Fibroblast of lung (primary cell): ENCODE results near the gene NCKAP5. TPM values are rescaled to one million over a fixed set of nuclear protein-coding genes. Genes with fewer than 3 reads are reported as not detected.

Experiments
- DNase-seq, 2 donors: peaks; one replicate each; pipeline versions ENCODE4 v3.0.0 to v3.0.0-alpha.2; 2010; ENCODE audit warnings: low read depth in 2 of 2
- H2AFZ ChIP-seq: 2 replicates; pipeline ENCODE4 v1.5.1; 2012; ENCODE audit warnings: low read length, control low read depth, inconsistent platforms
- H3K27ac ChIP-seq: 2 replicates; pipeline ENCODE4 v1.5.1; 2011; ENCODE audit warnings: low read length, control low read depth; ENCODE audit not compliant: insufficient read depth
- H3K27me3 ChIP-seq: 2 replicates; pipeline ENCODE4 v1.5.1; 2011; ENCODE audit warnings: mild to moderate bottlenecking, low read length; ENCODE audit not compliant: control insufficient read depth, insufficient read depth
- H3K36me3 ChIP-seq: 2 replicates; pipeline ENCODE4 v1.5.1; 2011; ENCODE audit warnings: low read length; ENCODE audit not compliant: control insufficient read depth, insufficient read depth
- H3K4me1 ChIP-seq: 2 replicates; pipeline ENCODE4 v1.5.1; 2011; ENCODE audit warnings: low read length; ENCODE audit not compliant: control insufficient read depth, insufficient read depth; ENCODE audit errors: extremely low read depth
- H3K4me2 ChIP-seq: 2 replicates; pipeline ENCODE4 v1.5.1; 2011; ENCODE audit warnings: low read length, control low read depth; ENCODE audit not compliant: insufficient read depth; ENCODE audit errors: extremely low read depth
- H3K4me3 ChIP-seq, 4 experiments: fragments of 200-600 bp in 1 of 4; sonication (generic) in 1 of 4; replicated peaks in 1 of 4; 2 replicates each; pipeline ENCODE4 v1.5.1; 2011 to 2016; ENCODE audit warnings: low read length in 4 of 4, low read depth in 3 of 4, mild to moderate bottlenecking in 3 of 4, control low read depth in 2 of 4, inconsistent platforms in 1 of 4, mixed read lengths in 1 of 4; ENCODE audit not compliant: insufficient read depth in 1 of 4; ENCODE audit errors: control extremely low read depth in 1 of 4
- H3K79me2 ChIP-seq: 2 replicates; pipeline ENCODE4 v1.5.1; 2012; ENCODE audit warnings: mild to moderate bottlenecking, low read length, inconsistent platforms; ENCODE audit not compliant: control insufficient read depth, insufficient read depth
- H3K9ac ChIP-seq: 2 replicates; pipeline ENCODE4 v1.5.1; 2011; ENCODE audit warnings: mild to moderate bottlenecking, low read length, control low read depth; ENCODE audit not compliant: insufficient read depth
- H3K9me3 ChIP-seq: 2 replicates; pipeline ENCODE4 v1.5.1; 2012; ENCODE audit warnings: low read depth, low read length; ENCODE audit not compliant: control insufficient read depth, insufficient read depth
- H4K20me1 ChIP-seq: 2 replicates; pipeline ENCODE4 v1.5.1; 2011; ENCODE audit warnings: low read length; ENCODE audit not compliant: control insufficient read depth, insufficient read depth; ENCODE audit errors: extremely low read depth
- CTCF ChIP-seq, 2 donors: IDR thresholded peaks in 1 of 2; conservative IDR thresholded peaks in 1 of 2; 1 replicate in 1 of 2; 2 replicates in 1 of 2; pipeline ENCODE4 v1.5.1; 2011 to 2012; ENCODE audit warnings: low read length in 2 of 2, control low read depth in 1 of 2, inconsistent platforms in 1 of 2, low read depth in 1 of 2, mild to moderate bottlenecking in 1 of 2
- EZH2 ChIP-seq: IDR thresholded peaks from 2 replicates; pipeline ENCODE4 v1.5.1; 2012; ENCODE audit warnings: low read length, control low read depth, mild to moderate bottlenecking; ENCODE audit errors: missing control alignments
- polyA plus RNA-seq, 2 donors: library from polyadenylated mRNA; depleted of rRNA in 1 of 2; stranded (reverse) in 1 of 2; unstranded in 1 of 2; fragments of >200 nt; gene quantifications; 2 replicates each; pipeline ENCODE4 v1.2.1, GENCODE V29; 2011 to 2012; ENCODE audit warnings: missing spikeins in 1 of 2
- total RNA-seq: library from RNA; depleted of rRNA; stranded (reverse); fragments of >200 nt; gene quantifications from 2 replicates; pipeline ENCODE4 v1.2.1, GENCODE V29; 2014

The NCKAP5 gene
- total and polyA plus RNA-seq, 2 donors (not counting 1 experiment from before 2014, with no cell fraction given): 2.6 to 6.2 TPM

DNA sequence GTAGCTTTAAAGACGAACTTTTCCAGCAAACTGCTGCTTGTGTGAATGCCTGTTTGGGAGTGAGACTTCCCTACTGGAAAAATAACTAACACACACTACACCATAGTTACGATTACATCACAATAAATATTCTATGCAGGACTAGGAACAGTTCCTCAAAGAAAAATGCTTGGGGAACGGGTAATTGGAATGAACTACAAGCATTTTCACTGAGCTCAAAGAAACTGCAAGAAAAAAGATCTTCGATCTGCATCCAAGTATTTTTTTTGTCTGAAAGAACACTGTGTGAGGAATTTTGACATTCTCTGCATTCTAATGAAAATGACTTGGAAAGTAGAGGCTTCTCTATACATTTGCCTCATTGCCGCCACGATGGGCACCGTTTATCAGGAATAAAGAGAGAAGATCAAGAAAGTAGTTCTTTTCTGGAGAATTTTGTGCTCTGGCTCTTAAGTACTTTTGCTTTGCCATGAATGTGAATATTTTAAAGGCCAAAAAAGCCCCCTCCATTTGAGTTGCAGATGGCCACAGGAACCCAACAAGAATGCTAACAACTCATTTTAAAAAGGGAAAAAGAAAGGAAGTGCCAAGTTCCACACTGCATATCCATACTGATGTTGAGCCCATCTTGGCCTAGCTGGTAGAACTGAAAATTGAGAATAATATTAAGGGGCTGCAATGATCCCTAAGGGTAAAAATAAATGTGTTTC, 911.8 kb downstream of the NCKAP5 start:
- Histone ChIP-seq H3K9ac (no peak overlapping the region), H3K4me3 (no peak overlapping the region), H4K20me1 (no peaks in the 10 kb centered on the region), H3K4me2 (no peak overlapping the region), H3K27ac (no peak overlapping the region), H3K9me3 (no peaks in the 10 kb centered on the region), H3K36me3 (no peaks in the 10 kb centered on the region), H3K27me3 (no peaks in the 10 kb centered on the region), H2AFZ (no peak overlapping the region), H3K79me2 (no peaks in the 10 kb centered on the region), H3K4me1 (no peaks in the 10 kb centered on the region)
- TF ChIP-seq EZH2: no peak
- no peak for TF ChIP-seq CTCF (conservative IDR thresholded peaks at IDR 0.05 in 1 of 2, IDR thresholded peaks at IDR 0.05 in 1 of 2; ENCODE audit: low read depth in 1 of 2, low read length in 2 of 2)
- DNase-seq: peak; percentile 42 to 53

- H3K27me3 ChIP-seq: no peaks in the 10 kb centered on the region
- no peak overlapping the region for H3K4me2 ChIP-seq
- no peak overlapping the region for H3K4me3 ChIP-seq
- H3K9ac ChIP-seq: no peak overlapping the region
- H4K20me1 ChIP-seq: no peaks in the 10 kb centered on the region
- no peaks in the 10 kb centered on the region for H3K9me3 ChIP-seq
- H3K79me2 ChIP-seq: no peaks in the 10 kb centered on the region
- no peaks in the 10 kb centered on the region for H3K4me1 ChIP-seq
- TF ChIP-seq CTCF (conservative IDR thresholded peaks at IDR 0.05 in 1 of 2, IDR thresholded peaks at IDR 0.05 in 1 of 2; ENCODE audit: low read depth in 1 of 2, low read length in 2 of 2) (no peak), EZH2 (no peak)
- no peak for DNase-seq
- no peaks in the 10 kb centered on the region for H3K36me3 ChIP-seq
- no peak overlapping the region for H3K27ac ChIP-seq
- no peak overlapping the region for H2AFZ ChIP-seq
Observed at GRCh38 chr2:132654968-132655367, 913.3 kb downstream of the NCKAP5 start.

- Histone ChIP-seq H3K79me2 (no peaks in the 10 kb centered on the region), H3K27ac (no peak overlapping the region), H3K36me3 (no peaks in the 10 kb centered on the region), H3K27me3 (no peaks in the 10 kb centered on the region), H3K4me2 (no peak overlapping the region), H4K20me1 (no peaks in the 10 kb centered on the region), H3K9me3 (no peaks in the 10 kb centered on the region), H3K4me1 (no peaks in the 10 kb centered on the region), H3K4me3 (no peak overlapping the region), H2AFZ (no peak overlapping the region), H3K9ac (no peak overlapping the region)
- DNase-seq: no peak
- TF ChIP-seq CTCF (conservative IDR thresholded peaks at IDR 0.05 in 1 of 2, IDR thresholded peaks at IDR 0.05 in 1 of 2; ENCODE audit: low read depth in 1 of 2, low read length in 2 of 2) (no peak), EZH2 (no peak)
Observed at GRCh38 chr2:132654335-132654734, 913.9 kb downstream of the NCKAP5 start.
